CD1c-positive myeloid dendritic cell (primary cell): ENCODE measurements around the gene LAT.

Source experiments
- DNase-seq: peaks from one replicate; pipeline ENCODE4 v3.0.0-alpha.2; 2016; ENCODE audit errors: extremely low spot score

LAT gene

DNA sequence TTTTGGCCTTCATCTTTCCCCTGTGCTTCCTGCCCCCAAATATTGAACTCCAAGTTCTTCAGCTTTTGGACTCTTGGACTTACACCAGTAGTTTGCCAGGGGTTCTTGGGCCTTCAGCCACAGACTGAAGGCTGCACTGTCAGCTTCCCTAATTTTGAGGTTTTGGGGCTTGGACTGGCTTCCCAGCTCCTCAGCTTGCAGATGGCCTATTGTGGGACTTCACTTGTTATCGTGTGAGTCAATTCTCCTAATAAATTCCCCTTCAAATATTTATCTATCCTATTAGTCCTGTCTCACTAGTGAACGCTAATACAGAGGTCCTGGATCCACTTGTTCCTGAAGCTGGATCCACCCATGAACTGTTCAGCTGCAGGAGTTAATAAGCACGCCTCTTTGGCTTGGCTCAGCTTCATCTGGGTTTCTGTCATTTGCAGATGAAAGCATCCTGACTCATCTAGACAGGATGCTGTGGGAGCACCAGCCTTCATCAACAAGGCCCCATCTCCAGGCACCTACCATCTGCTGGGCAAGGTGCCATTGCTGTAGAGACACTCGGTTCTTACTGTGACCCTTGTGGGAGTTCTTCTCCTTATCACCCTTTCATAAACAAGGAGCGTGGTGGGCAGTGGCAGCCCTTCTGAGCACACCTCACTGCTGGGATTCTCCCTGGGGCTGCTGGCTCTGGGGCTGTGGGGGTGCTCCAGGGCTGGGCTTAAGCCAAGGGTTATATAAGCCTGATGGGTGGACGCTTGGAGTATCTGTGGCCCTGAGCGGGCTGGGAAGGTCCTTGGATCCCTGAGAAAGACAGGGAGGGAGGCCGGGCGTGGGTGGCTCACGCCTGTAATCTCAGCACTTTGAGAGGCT lies 23.1 kb downstream of the LAT start:
- DNase-seq: peak; percentile 36

- no peak for DNase-seq
Observed at GRCh38 chr16:29009050-29009837, 24.4 kb downstream of the LAT start.

GRCh38 chr16:29009838-29010166 lies 24.9 kb downstream of the LAT start:
- no peak for DNase-seq

GRCh38 chr16:29011112-29011511 lies 26.3 kb downstream of the LAT start:
- DNase-seq: no peak

DNA sequence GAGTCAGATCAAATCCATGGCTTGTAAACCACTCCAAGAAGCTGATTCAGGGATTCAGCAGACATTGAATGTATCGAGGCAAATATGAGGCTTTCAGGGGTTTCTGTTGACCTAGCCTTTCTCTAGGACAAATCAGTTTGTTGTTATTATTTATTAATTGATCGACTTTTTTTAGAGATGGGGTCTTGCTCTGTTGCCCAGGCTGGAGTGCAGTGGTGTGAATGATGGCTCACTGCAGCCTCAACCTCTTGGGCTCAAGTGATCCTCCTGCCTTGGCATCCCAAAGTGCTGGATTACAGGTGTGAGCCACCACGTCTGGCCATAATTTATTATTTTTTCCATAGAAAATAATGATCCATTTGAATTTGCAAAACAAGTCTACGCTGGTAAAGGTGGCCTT lies 27.0 kb downstream of the LAT start:
- DNase-seq: no peak

- peak; percentile 10 for DNase-seq
Observed at GRCh38 chr16:29012913-29013553, 28.2 kb downstream of the LAT start.

DNA sequence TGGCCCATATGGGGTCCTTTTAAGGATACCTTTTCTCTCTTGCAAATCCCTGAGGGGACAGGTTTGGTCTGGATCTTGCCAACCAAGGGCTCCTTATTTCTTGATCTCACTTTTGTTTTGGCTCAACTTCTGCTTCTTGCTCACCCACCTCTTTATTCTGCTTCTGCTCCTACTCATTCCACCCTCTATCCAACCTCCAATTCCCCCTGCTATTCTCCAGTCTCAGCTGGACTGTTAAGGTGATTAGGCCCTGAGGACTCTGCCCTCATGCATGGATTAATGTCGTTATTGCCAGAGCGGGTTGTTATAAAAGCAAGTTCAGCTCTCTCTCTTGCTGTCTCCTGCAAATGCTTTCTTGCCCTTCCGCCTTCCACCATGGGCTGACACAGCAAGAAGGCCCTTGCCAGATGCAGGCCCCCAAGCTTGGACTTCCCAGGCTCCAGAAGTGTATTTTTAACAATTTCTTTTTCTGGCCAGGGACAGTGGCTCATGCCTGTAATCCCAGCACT lies 29.8 kb downstream of the LAT start:
- DNase-seq: peak; percentile 60

DNA sequence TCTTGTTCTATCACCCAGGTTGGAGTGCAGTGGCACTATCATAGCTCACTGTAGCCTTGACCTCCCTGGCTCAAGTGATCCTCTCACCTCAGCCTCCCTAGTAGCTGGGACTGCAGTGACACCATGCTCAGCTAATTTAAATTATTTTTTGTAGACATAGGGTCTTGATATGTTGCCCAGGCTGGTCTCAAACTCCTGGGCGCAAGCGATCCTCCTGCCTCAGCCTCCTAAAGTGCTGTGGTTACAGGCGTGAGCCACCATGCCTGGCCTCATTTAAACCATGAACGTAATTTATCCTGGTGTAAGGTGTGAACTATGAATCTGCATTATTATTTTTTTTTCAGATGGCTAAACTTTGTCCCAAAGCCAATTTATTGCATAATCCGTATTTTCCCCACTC lies 37.3 kb downstream of the LAT start:
- DNase-seq: no peak

GRCh38 chr16:29023279-29024277 lies 38.7 kb downstream of the LAT start:
- no peak for DNase-seq

DNA sequence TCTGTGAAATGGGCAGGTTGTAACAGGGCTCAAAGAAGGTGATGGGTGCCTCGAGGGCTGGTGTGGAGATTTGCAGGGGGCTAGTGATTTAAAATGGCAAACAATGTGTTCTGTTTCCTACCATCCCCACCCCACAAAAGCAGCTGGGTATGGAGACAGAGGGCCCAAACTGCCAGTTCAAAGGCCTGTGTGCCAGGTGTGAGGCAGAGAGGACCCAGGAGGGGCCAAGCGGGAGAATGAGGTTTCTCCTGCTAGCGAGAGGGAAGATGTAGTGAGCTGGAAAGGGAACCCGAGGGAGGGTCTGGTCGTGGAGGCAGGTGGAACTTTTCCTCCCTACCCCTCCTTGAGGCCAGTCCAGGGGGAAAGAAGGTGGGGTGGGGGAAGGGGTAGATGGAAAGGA lies 39.4 kb downstream of the LAT start:
- no peak for DNase-seq

GRCh38 chr16:29025218-29025617 lies 40.4 kb downstream of the LAT start:
- DNase-seq: no peak

DNA sequence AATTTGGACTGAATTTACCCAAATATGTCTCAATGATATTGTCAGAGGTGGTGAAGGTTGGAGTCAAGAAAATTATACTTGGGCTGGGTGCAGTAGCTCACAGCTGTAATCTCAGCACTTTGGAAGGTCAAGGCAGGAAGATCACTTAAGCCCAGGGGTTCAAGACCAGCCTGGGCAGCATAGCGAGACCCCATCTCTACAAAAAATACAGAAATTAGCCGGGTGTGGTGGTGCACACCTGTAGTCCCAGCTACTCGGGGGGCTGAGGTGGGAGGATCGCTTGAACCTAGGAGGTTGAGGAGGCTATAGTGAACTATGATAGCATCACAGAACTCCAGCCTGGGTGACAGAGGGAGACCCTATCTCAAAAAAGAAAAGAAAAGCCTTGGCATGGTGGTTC lies 40.9 kb downstream of the LAT start:
- DNase-seq: no peak

GRCh38 chr16:29028457-29029167 lies 43.8 kb downstream of the LAT start:
- no peak for DNase-seq

DNA sequence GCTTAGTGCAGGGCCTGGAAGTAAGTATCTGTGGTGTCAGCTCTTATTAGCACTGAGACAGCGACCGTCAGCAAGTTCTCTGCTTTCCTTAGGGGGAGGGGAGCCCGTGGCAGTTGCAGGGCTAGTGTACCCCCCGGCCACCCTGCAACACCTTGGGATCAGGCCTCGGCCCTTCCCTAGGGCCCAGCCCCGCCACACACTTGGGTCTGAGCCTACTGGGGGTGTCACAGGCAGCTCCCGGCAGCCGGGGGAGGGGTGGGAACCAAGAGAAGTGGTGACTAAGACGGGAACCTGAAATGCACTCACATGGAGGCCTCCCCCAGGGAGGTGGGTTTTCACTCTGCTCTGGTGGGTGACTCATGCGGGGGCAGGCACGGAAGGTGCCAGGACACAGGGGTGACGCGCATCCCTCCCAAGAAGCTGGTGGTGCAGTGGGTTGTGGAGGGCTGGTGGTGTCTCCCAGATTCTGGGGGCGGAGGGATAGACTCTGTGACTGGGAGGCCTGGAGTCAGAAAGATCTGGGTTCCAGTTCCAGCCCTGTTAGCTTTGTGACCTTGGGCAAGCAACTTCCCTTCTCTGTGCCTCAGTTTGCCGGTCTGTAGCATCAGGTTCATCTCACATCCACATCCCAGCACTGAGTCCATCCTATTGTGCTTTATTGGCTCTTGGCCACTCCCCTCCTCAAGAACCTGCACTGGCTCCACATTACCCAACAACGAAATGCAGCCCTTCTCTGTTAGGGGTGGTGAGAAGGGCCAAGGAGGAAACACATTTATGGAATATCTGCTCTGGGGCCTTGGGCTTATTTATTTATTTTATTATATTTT lies 44.5 kb downstream of the LAT start:
- peak; percentile 51 for DNase-seq

GRCh38 chr16:29030086-29030840 lies 45.4 kb downstream of the LAT start:
- DNase-seq: no peak
